Sigmoid colon (tissue), 7 donors: Measurements from ENCODE around the gene ABCC3. TPM values are rescaled to one million over a fixed set of nuclear protein-coding genes. Genes with fewer than 3 reads are reported as not detected.

ENCODE experiments used
- DNase-seq: peaks from one replicate; pipeline ENCODE4 v3.0.0-alpha.2; 2019
- H3K27ac ChIP-seq, 4 donors: fragments of 200-600 bp; sonication (generic); one replicate each; pipeline ENCODE4 v1.5.1; 2016 to 2019; ENCODE audit warnings: mild to moderate bottlenecking in 1 of 4
- H3K27me3 ChIP-seq, 3 donors: fragments of 200-600 bp; sonication (generic); one replicate each; pipeline ENCODE4 v1.5.1; 2019; ENCODE audit warnings: mild to moderate bottlenecking in 1 of 3
- H3K36me3 ChIP-seq, 4 donors: fragments of 200-600 bp; sonication (generic); one replicate each; pipeline ENCODE4 v1.5.1; 2016 to 2019
- H3K4me1 ChIP-seq, 4 donors: fragments of 200-600 bp; sonication (generic); one replicate each; pipeline ENCODE4 v1.5.1; 2017 to 2019
- H3K4me3 ChIP-seq, 4 donors: fragments of 200-600 bp; sonication (generic); one replicate each; pipeline ENCODE4 v1.5.1; 2017 to 2019; ENCODE audit warnings: mild to moderate bottlenecking in 2 of 4, moderate library complexity in 1 of 4
- H3K9me3 ChIP-seq, 4 donors: fragments of 200-600 bp in 3 of 4; sonication (generic) in 3 of 4; one replicate each; pipeline versions ENCODE4 v1.5.1 to v1.6.1; 2013 to 2019
- CTCF ChIP-seq, 4 experiments: fragments of 450-650 bp in 3 of 4; fragments of 200-600 bp in 1 of 4; IDR thresholded peaks; one replicate each; pipeline ENCODE4 v1.5.1; 2016 to 2019; ENCODE audit warnings: antibody characterized with exemption in 4 of 4, mild to moderate bottlenecking in 3 of 4, moderate library complexity in 2 of 4
- EP300 ChIP-seq, 4 donors: sonication (generic); formaldehyde crosslinking; IDR thresholded peaks; one replicate each; pipeline ENCODE4 v1.6.1; 2017; ENCODE audit warnings: antibody characterized with exemption in 4 of 4
- POLR2A ChIP-seq, 2 donors: fragments of 450-650 bp; IDR thresholded peaks; one replicate each; pipeline ENCODE4 v1.6.1; 2016; ENCODE audit warnings: antibody characterized with exemption in 2 of 2, mild to moderate bottlenecking in 2 of 2, moderate library complexity in 2 of 2
- POLR2AphosphoS5 ChIP-seq, 4 donors: sonication (generic); formaldehyde crosslinking; IDR thresholded peaks; one replicate each; pipeline ENCODE4 v1.6.1; 2017; ENCODE audit warnings: antibody characterized with exemption in 4 of 4
- WGBS, 2 donors: extraction: QIAGEN DNeasy Blood & Tissue Kit; methylation state at CpG; one replicate each; pipeline ENCODE4 v1.1.7; 2013; 5-methylcytosine and 5-hydroxymethylcytosine counted together
- intact Hi-C: fragments of 100-400 bp; cut with DNase I; formaldehyde crosslinking; loops from one replicate; pipeline ENCODE4 v1.15.1; 2023
- polyA plus RNA-seq, 3 donors: library from polyadenylated mRNA; stranded (reverse); fragments of 200-250 nt; gene quantifications; one replicate each; pipeline ENCODE4 v1.2.3, GENCODE V29; 2013
- total RNA-seq, 4 donors: library from RNA; depleted of rRNA; stranded (reverse); fragments of >200 nt; gene quantifications; one replicate each; pipeline ENCODE4 v1.1.0, GENCODE V29; 2016
- donor health status: healthy with polysubstance abuse.
- donor health status: Bipolar disorder and iron deficiency.
- donor health status: healthy.

Gene ABCC3
- total and polyA plus RNA-seq, 7 donors, result 0.71 to 94.1 (median 2.6) TPM

GRCh38 chr17:50690887-50691549 lies 56.3 kb downstream of the ABCC3 start:
- Histone ChIP-seq H3K27me3 (no peaks in the 10 kb centered on the region), H3K9me3 (no peaks in the 10 kb centered on the region), H3K27ac (peak overlapping the region in 1 of 4 donors; percentile 71), H3K4me3 (no peak overlapping the region), H3K4me1 (peaks cover 2 to 90% (median 76%) of the 10 kb centered on the region in 4 donors), H3K36me3 (peaks cover 6 to 13% (median 8%) of the 10 kb centered on the region in 4 donors)
- no peak for DNase-seq
- 32 to 69% methylated on average over 9 of the region's 9 CpGs for WGBS, 2 donors
- intact Hi-C loops, result loop anchor here (5.0 kb wide), 2 partner anchors 59 to 209 kb away; partner anchors contain the start of gene ABCC3
- TF ChIP-seq EP300 (IDR thresholded peaks at IDR 0.05), result no peak
- TF ChIP-seq POLR2A (IDR thresholded peaks at IDR 0.05), result no peak
- no peak for TF ChIP-seq CTCF (IDR thresholded peaks at IDR 0.05)
- TF ChIP-seq POLR2AphosphoS5 (IDR thresholded peaks at IDR 0.05), result no peak

- DNase-seq, result no peak
- 16 to 69% methylated on average over 6 of the region's 6 CpGs for WGBS, 2 donors
- Histone ChIP-seq H3K27ac (peak overlapping the region; percentile 56 to 74 (median 70)), H3K4me3 (no peak overlapping the region), H3K4me1 (peaks cover 2 to 82% (median 68%) of the 10 kb centered on the region in 4 donors), H3K9me3 (no peaks in the 10 kb centered on the region), H3K27me3 (no peaks in the 10 kb centered on the region), H3K36me3 (peaks cover 14 to 21% (median 15%) of the 10 kb centered on the region in 4 donors)
- TF ChIP-seq EP300 (IDR thresholded peaks at IDR 0.05) (no peak), CTCF (IDR thresholded peaks at IDR 0.05) (no peak), POLR2AphosphoS5 (IDR thresholded peaks at IDR 0.05) (no peak), POLR2A (IDR thresholded peaks at IDR 0.05) (no peak)
- intact Hi-C loops, result loop anchor here (5.0 kb wide), 2 partner anchors 59 to 209 kb away; partner anchors contain the start of gene ABCC3
Measured at GRCh38 chr17:50691550-50692447, 57.1 kb downstream of the ABCC3 start.

GRCh38 chr17:50692448-50693035 lies 57.9 kb downstream of the ABCC3 start:
- Histone ChIP-seq H3K27me3 (no peaks in the 10 kb centered on the region), H3K4me3 (no peak overlapping the region), H3K4me1 (peaks cover 2 to 75% (median 60%) of the 10 kb centered on the region in 4 donors), H3K9me3 (no peaks in the 10 kb centered on the region), H3K36me3 (peaks cover 17 to 28% (median 22%) of the 10 kb centered on the region in 4 donors), H3K27ac (peak overlapping the region; percentile 56 to 74 (median 70))
- intact Hi-C loops, result loop anchor here (5.0 kb wide), 2 partner anchors 60 to 210 kb away; partner anchors contain the start of gene ABCC3
- no peak for DNase-seq
- no peak for TF ChIP-seq POLR2AphosphoS5 (IDR thresholded peaks at IDR 0.05)
- TF ChIP-seq CTCF (IDR thresholded peaks at IDR 0.05), result no peak
- TF ChIP-seq POLR2A (IDR thresholded peaks at IDR 0.05), result no peak
- TF ChIP-seq EP300 (IDR thresholded peaks at IDR 0.05), result no peak
- 19 to 76% methylated on average over 6 of the region's 6 CpGs for WGBS, 2 donors

- intact Hi-C loops, result loop anchor here (5.0 kb wide), 2 partner anchors 61 to 211 kb away; partner anchors contain the start of gene ABCC3
- DNase-seq, result no peak
- TF ChIP-seq CTCF (IDR thresholded peaks at IDR 0.05) (no peak), POLR2A (IDR thresholded peaks at IDR 0.05) (no peak), EP300 (IDR thresholded peaks at IDR 0.05) (no peak), POLR2AphosphoS5 (IDR thresholded peaks at IDR 0.05) (no peak)
- no peak overlapping the region for H3K4me3 ChIP-seq
- H3K9me3 ChIP-seq, result no peaks in the 10 kb centered on the region
- no peaks in the 10 kb centered on the region for H3K27me3 ChIP-seq
- peak overlapping the region; percentile 56 to 74 (median 70) for H3K27ac ChIP-seq
- peaks cover 17 to 34% (median 24%) of the 10 kb centered on the region in 4 donors for H3K36me3 ChIP-seq
- peaks cover 2 to 68% (median 56%) of the 10 kb centered on the region in 4 donors for H3K4me1 ChIP-seq
- WGBS, 2 donors, result 17 to 60% methylated on average over 5 of the region's 5 CpGs
Measured at GRCh38 chr17:50693036-50693682, 58.5 kb downstream of the ABCC3 start.
